Measurements from ENCODE around the gene HINFP.
"Not testable (repeated sequence)": the region's sequence is repeated elsewhere in the genome, so short reads cannot be mapped to it uniquely, and the experiment has no call there.

Gene HINFP

GRCh38 chr11:119100246-119100970 lies 21.0 kb upstream of the HINFP start:
- H3K4me1 ChIP-seq (ENCODE audit: control insufficient read depth in 2 of 2, insufficient read depth in 2 of 2, low read length in 2 of 2): peaks cover 20 to 30% of the 10 kb centered on the region in 2 donors
- no peaks in the 10 kb centered on the region for H3K27me3 ChIP-seq (ENCODE audit: control insufficient read depth in 2 of 2, insufficient read depth in 2 of 2, low read length in 2 of 2)
- H3K9ac ChIP-seq (ENCODE audit: low read depth in 1 of 2, low read length in 2 of 2): peak overlapping the region; percentile 83 to 91
- H3K9me3 ChIP-seq (ENCODE audit: control insufficient read depth in 2 of 2, low read length in 2 of 2): no peaks in the 10 kb centered on the region
- peaks cover 11 to 22% of the 10 kb centered on the region in 2 donors for H3K36me3 ChIP-seq (ENCODE audit: control insufficient read depth in 2 of 2, insufficient read depth in 2 of 2, low read length in 2 of 2)
- H3K4me3 ChIP-seq (ENCODE audit: low read length in 2 of 2): peak overlapping the region; percentile 93 to 94
- H3K27ac ChIP-seq (ENCODE audit: low read depth in 2 of 2, low read length in 2 of 2): no peak overlapping the region

DNA sequence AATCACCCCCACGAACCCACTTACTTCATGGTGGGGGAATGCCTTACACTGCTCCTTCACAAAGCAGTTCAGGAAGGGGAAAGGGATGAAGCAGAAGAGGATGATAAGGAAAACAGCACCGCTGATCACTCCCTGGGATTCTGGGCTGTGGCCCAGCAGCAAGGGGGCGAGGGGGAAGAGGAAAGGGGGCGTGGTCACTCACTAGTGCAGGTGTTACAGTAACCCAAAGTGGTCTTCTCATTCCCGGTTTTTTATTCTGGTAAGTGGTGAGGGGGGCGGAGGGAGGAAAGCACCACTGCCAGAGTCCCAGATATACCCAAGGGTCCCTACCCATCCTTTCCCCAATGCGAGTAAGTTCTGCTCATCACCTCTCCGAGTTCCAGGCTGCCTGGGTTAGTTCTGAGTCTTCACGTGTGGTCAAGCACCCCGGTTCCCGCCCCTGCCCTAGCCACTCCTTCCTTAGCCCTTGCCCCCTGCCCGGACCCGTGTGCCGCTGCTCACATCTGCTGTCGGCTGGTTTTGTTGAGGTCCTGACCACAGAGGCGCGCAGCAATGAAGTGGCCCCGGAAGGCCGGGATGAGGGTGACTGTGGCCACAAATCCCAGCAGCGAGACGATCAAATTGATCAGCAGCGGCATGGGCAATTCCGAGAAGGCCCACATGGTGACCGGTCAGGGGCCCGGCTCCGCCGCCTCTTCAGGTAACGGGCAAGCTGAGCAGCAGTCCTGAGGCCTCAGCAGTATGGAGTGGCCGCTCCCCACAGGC lies 20.2 kb upstream of the HINFP start:
- Histone ChIP-seq H3K9me3 (ENCODE audit: control insufficient read depth in 2 of 2, low read length in 2 of 2) (no peaks in the 10 kb centered on the region), H3K4me3 (ENCODE audit: low read length in 2 of 2) (peak overlapping the region; percentile 93 to 94), H3K27me3 (ENCODE audit: control insufficient read depth in 2 of 2, insufficient read depth in 2 of 2, low read length in 2 of 2) (no peaks in the 10 kb centered on the region), H3K27ac (ENCODE audit: low read depth in 2 of 2, low read length in 2 of 2) (peak overlapping the region; percentile 95 to 98), H3K36me3 (ENCODE audit: control insufficient read depth in 2 of 2, insufficient read depth in 2 of 2, low read length in 2 of 2) (peaks cover 11 to 22% of the 10 kb centered on the region in 2 donors), H3K9ac (ENCODE audit: low read depth in 1 of 2, low read length in 2 of 2) (peak overlapping the region; percentile 83 to 91), H3K4me1 (ENCODE audit: control insufficient read depth in 2 of 2, insufficient read depth in 2 of 2, low read length in 2 of 2) (peaks cover 22 to 28% of the 10 kb centered on the region in 2 donors)

DNA sequence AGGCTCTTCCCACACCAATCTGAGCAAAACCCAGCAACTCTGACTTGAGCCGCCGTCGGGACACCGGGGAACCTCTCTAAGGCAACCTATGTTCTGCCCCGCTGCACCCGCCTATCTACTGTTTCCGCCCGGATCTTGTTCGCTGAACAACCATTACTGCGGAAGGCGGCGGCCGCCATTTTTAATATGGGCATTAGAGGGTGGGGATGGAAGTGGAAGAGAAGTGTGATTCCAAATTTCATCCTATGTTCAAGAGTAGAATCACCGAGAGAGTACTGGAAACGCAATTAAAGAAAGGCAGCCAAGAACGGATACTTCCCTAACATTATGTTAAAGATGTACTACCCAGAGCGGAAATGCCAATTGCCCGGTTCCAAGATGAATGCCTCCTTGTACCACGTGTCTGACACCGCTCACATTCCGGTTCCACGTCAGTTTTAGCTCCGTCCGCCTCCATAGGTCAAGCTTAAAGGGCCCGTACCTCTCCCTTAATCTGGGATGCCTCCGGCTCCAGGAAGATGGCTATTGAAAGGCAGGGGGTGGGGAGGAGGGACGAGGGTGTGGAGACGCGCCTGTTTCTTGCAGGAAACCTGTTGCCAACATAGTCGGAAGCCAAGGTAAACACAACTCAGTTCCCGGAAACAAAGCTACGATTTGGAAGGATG lies 19.5 kb upstream of the HINFP start, which contains the start of gene DPAGT1:
Gene DPAGT1, minus strand, starts transcription at position 95 of the 665 bp plus-strand sequence. CDS start 198 bp downstream, outside the sequence.
- Histone ChIP-seq H3K27ac (ENCODE audit: low read depth in 2 of 2, low read length in 2 of 2) (peak within 1 kb of the TSS; percentile 95 to 98), H3K4me3 (ENCODE audit: low read length in 2 of 2) (peak within 1 kb of the TSS; percentile 93 to 94), H3K9me3 (ENCODE audit: control insufficient read depth in 2 of 2, low read length in 2 of 2) (no peaks in the 10 kb centered on the region), H3K4me1 (ENCODE audit: control insufficient read depth in 2 of 2, insufficient read depth in 2 of 2, low read length in 2 of 2) (peaks cover 29 to 35% of the 10 kb centered on the region in 2 donors), H3K9ac (ENCODE audit: low read depth in 1 of 2, low read length in 2 of 2) (peak within 1 kb of the TSS; percentile 83 to 91), H3K27me3 (ENCODE audit: control insufficient read depth in 2 of 2, insufficient read depth in 2 of 2, low read length in 2 of 2) (no peaks in the 10 kb centered on the region), H3K36me3 (ENCODE audit: control insufficient read depth in 2 of 2, insufficient read depth in 2 of 2, low read length in 2 of 2) (peaks cover 11 to 15% of the 10 kb centered on the region in 2 donors)

DNA sequence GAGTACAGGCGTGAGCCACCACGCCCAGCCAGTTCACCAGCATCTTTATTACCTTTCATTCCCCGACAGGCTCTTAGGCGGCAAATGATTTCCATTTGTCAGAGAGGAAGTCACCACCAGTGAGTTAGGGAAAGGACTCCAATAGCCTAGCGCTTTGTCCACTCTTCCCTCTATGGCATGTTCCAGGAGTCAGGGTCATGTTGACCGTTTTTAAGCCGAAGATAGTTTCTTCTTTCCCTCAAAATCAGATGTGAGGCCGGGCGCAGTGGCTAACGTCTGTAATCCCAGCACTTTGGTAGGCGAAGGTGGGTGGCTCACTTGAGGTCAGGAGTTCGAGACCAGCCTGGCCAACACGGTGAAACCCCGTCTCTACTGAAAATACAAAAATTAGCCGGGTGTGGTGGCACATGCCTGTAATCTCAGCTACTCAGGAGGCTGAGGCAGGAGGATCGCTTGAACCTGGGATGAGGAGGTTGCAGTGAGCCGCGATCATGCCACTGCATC lies 18.2 kb upstream of the HINFP start:
- Histone ChIP-seq H3K4me3 (ENCODE audit: low read length in 2 of 2) (peak overlapping the region; percentile 17 to 93), H3K27ac (ENCODE audit: low read depth in 2 of 2, low read length in 2 of 2) (peak overlapping the region; percentile 95 to 98), H3K4me1 (ENCODE audit: control insufficient read depth in 2 of 2, insufficient read depth in 2 of 2, low read length in 2 of 2) (peaks cover 33 to 35% of the 10 kb centered on the region in 2 donors)
- H3K36me3 ChIP-seq (ENCODE audit: control insufficient read depth in 2 of 2, insufficient read depth in 2 of 2, low read length in 2 of 2); H3K27me3 ChIP-seq (ENCODE audit: control insufficient read depth in 2 of 2, insufficient read depth in 2 of 2, low read length in 2 of 2); H3K9me3 ChIP-seq (ENCODE audit: control insufficient read depth in 2 of 2, low read length in 2 of 2); H3K9ac ChIP-seq (ENCODE audit: low read depth in 1 of 2, low read length in 2 of 2): not testable (repeated sequence)

GRCh38 chr11:119103793-119104192 lies 17.6 kb upstream of the HINFP start:
- H3K36me3 ChIP-seq (ENCODE audit: control insufficient read depth in 2 of 2, insufficient read depth in 2 of 2, low read length in 2 of 2): no peaks in the 10 kb centered on the region
- no peak overlapping the region for H3K4me3 ChIP-seq (ENCODE audit: low read length in 2 of 2)
- no peak overlapping the region for H3K9ac ChIP-seq (ENCODE audit: low read depth in 1 of 2, low read length in 2 of 2)
- no peaks in the 10 kb centered on the region for H3K9me3 ChIP-seq (ENCODE audit: control insufficient read depth in 2 of 2, low read length in 2 of 2)
- peaks cover 35 to 39% of the 10 kb centered on the region in 2 donors for H3K4me1 ChIP-seq (ENCODE audit: control insufficient read depth in 2 of 2, insufficient read depth in 2 of 2, low read length in 2 of 2)
- H3K27me3 ChIP-seq (ENCODE audit: control insufficient read depth in 2 of 2, insufficient read depth in 2 of 2, low read length in 2 of 2): no peaks in the 10 kb centered on the region
- H3K27ac ChIP-seq (ENCODE audit: low read depth in 2 of 2, low read length in 2 of 2): no peak overlapping the region

GRCh38 chr11:119106564-119107537 lies 14.5 kb upstream of the HINFP start, which contains the start of gene C2CD2L:
C2CD2L (plus strand) TSS chr11:119107344; CDS start chr11:119107742, 398 bp downstream.
- no peaks in the 10 kb centered on the region for H3K27me3 ChIP-seq (ENCODE audit: control insufficient read depth in 2 of 2, insufficient read depth in 2 of 2, low read length in 2 of 2)
- H3K27ac ChIP-seq (ENCODE audit: low read depth in 2 of 2, low read length in 2 of 2): peak within 1 kb of the TSS; percentile 79 to 84
- H3K4me1 ChIP-seq (ENCODE audit: control insufficient read depth in 2 of 2, insufficient read depth in 2 of 2, low read length in 2 of 2): peaks cover 25 to 32% of the 10 kb centered on the region in 2 donors
- peak within 1 kb of the TSS; percentile 78 to 79 for H3K9ac ChIP-seq (ENCODE audit: low read depth in 1 of 2, low read length in 2 of 2)
- H3K4me3 ChIP-seq (ENCODE audit: low read length in 2 of 2): peak within 1 kb of the TSS; percentile 80 to 89
- no peaks in the 10 kb centered on the region for H3K9me3 ChIP-seq (ENCODE audit: control insufficient read depth in 2 of 2, low read length in 2 of 2)
- H3K36me3 ChIP-seq (ENCODE audit: control insufficient read depth in 2 of 2, insufficient read depth in 2 of 2, low read length in 2 of 2): peaks cover 15 to 22% of the 10 kb centered on the region in 2 donors

- Histone ChIP-seq H3K36me3 (ENCODE audit: control insufficient read depth in 2 of 2, insufficient read depth in 2 of 2, low read length in 2 of 2) (peaks cover 22 to 29% of the 10 kb centered on the region in 2 donors), H3K9me3 (ENCODE audit: control insufficient read depth in 2 of 2, low read length in 2 of 2) (no peaks in the 10 kb centered on the region), H3K9ac (ENCODE audit: low read depth in 1 of 2, low read length in 2 of 2) (peak overlapping the region; percentile 78), H3K27ac (ENCODE audit: low read depth in 2 of 2, low read length in 2 of 2) (peak overlapping the region; percentile 78 to 79), H3K4me1 (ENCODE audit: control insufficient read depth in 2 of 2, insufficient read depth in 2 of 2, low read length in 2 of 2) (peaks cover 19 to 32% of the 10 kb centered on the region in 2 donors), H3K27me3 (ENCODE audit: control insufficient read depth in 2 of 2, insufficient read depth in 2 of 2, low read length in 2 of 2) (no peaks in the 10 kb centered on the region), H3K4me3 (ENCODE audit: low read length in 2 of 2) (peak overlapping the region; percentile 80 to 89)
Observed at GRCh38 chr11:119107538-119108145, 13.7 kb upstream of the HINFP start.

DNA sequence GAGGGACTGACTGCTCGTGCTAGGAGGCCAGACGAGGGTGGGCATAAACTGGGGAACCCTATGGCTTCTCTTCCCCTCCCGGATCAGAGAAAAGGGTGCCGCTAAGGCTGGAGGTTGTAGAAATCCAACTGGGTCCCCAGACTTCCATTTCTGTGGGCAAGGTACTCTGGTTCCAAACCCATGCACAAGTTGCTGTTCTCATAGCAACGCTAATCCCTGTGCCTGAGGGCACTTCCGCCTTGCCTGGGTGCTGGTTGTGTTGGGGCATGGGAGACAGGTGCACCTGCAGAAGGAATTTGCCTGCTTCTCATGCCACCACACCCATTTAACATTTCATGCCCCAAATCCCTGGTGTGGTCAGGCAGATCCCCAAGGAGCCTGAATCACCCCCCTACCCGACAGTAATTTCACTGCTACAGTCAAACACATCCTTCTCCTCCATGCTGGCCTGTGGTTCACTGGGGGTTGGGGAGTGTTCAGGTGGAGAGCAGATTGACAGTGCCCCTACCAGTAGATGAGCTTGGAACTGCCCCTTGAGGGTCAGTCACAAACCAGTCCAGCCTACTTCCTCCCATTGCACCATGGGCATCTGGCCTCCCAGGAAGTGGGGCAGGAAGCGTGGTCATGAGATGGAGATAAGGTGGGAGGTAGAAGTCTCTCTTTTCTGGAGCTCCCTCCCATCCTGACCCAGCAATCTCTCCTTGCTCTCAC lies 13.1 kb upstream of the HINFP start:
- H3K4me3 ChIP-seq (ENCODE audit: low read length in 2 of 2): peak overlapping the region; percentile 80 to 89
- H3K36me3 ChIP-seq (ENCODE audit: control insufficient read depth in 2 of 2, insufficient read depth in 2 of 2, low read length in 2 of 2): peaks cover 25 to 33% of the 10 kb centered on the region in 2 donors
- peaks cover 15 to 26% of the 10 kb centered on the region in 2 donors for H3K4me1 ChIP-seq (ENCODE audit: control insufficient read depth in 2 of 2, insufficient read depth in 2 of 2, low read length in 2 of 2)
- H3K27ac ChIP-seq (ENCODE audit: low read depth in 2 of 2, low read length in 2 of 2): peak overlapping the region; percentile 78 to 79
- H3K9ac ChIP-seq (ENCODE audit: low read depth in 1 of 2, low read length in 2 of 2): peak overlapping the region; percentile 78
- no peaks in the 10 kb centered on the region for H3K9me3 ChIP-seq (ENCODE audit: control insufficient read depth in 2 of 2, low read length in 2 of 2)
- H3K27me3 ChIP-seq (ENCODE audit: control insufficient read depth in 2 of 2, insufficient read depth in 2 of 2, low read length in 2 of 2): no peaks in the 10 kb centered on the region
